ENCODE results near the gene CFAP97. TPM values are rescaled to one million over a fixed set of nuclear protein-coding genes. Genes with fewer than 3 reads are reported as not detected.

Gene CFAP97
- total RNA-seq, 6 experiments from 2014 or later, result 11.7 to 25.6 (median 20.5) TPM

GRCh38 chr4:185235119-185235842, 31.5 kb upstream of the CFAP97 start:
- Histone ChIP-seq H3K36me3 (no peaks in the 10 kb centered on the region), H3K27me3 (no peaks in the 10 kb centered on the region), H3K4me1 (peaks cover 0 to 7% (median 0%) of the 10 kb centered on the region in 4 donors), H3K4me3 (no peak overlapping the region), H3K9me3 (peaks cover 0 to 3% (median 0%) of the 10 kb centered on the region in 4 donors), H3K27ac (no peak overlapping the region)
- DNase-seq (no peak), ATAC-seq (no peak)
- intact Hi-C loops (cut with DNase I), result no loop called here
- TF ChIP-seq CTCF (IDR thresholded peaks at IDR 0.05), result no peak
- no peak for TF ChIP-seq POLR2A (IDR thresholded peaks at IDR 0.05)
- WGBS (ENCODE audit: insufficient coverage, low coverage, low lambda C conversion rate, missing lambda C conversion rate), result 75% methylated on average over 5 of the region's 7 CpGs

- TF ChIP-seq CTCF (IDR thresholded peaks at IDR 0.05), result no peak
- TF ChIP-seq POLR2A (IDR thresholded peaks at IDR 0.05), result no peak
- ATAC-seq, result peak in 1 of 4 donors; percentile 27
These were observed 28.6 kb upstream of the CFAP97 start for GRCh38 chr4:185232370-185232769.

GRCh38 chr4:185229021-185229818, 25.4 kb upstream of the CFAP97 start:
- intact Hi-C loops (cut with DNase I), result no loop called here
- H3K36me3 ChIP-seq, result no peaks in the 10 kb centered on the region
- peaks cover 0 to 9% (median 0%) of the 10 kb centered on the region in 4 donors for H3K4me1 ChIP-seq
- H3K27me3 ChIP-seq, result no peaks in the 10 kb centered on the region
- WGBS (ENCODE audit: insufficient coverage, low coverage, low lambda C conversion rate, missing lambda C conversion rate), result 86% methylated on average over 14 of the region's 19 CpGs
- ATAC-seq (no peak), DNase-seq (no peak)
- H3K4me3 ChIP-seq, result no peak overlapping the region
- H3K27ac ChIP-seq, result no peak overlapping the region
- H3K9me3 ChIP-seq, result no peaks in the 10 kb centered on the region
- TF ChIP-seq CTCF (IDR thresholded peaks at IDR 0.05), result no peak
- TF ChIP-seq POLR2A (IDR thresholded peaks at IDR 0.05), result no peak

More at GRCh38 chr4:185232370-185232769, 28.6 kb upstream of the CFAP97 start:
- intact Hi-C loops (cut with DNase I), result no loop called here
- Histone ChIP-seq H3K4me1 (peaks cover 0 to 8% (median 0%) of the 10 kb centered on the region in 4 donors), H3K27ac (no peak overlapping the region), H3K27me3 (no peaks in the 10 kb centered on the region), H3K4me3 (no peak overlapping the region), H3K9me3 (no peaks in the 10 kb centered on the region), H3K36me3 (no peaks in the 10 kb centered on the region)
- peak in 1 of 3 donors; percentile 46 for DNase-seq
- WGBS (ENCODE audit: insufficient coverage, low coverage, low lambda C conversion rate, missing lambda C conversion rate), result 86% methylated on average over 6 of the region's 6 CpGs

GRCh38 chr4:185227713-185228278, 24.0 kb upstream of the CFAP97 start:
- intact Hi-C loops (cut with DNase I), result no loop called here
- 83% methylated on average over 9 of the region's 9 CpGs for WGBS (ENCODE audit: insufficient coverage, low coverage, low lambda C conversion rate, missing lambda C conversion rate)
- Histone ChIP-seq H3K4me1 (peaks cover 0 to 9% (median 0%) of the 10 kb centered on the region in 4 donors), H3K27ac (no peak overlapping the region), H3K9me3 (no peaks in the 10 kb centered on the region), H3K36me3 (no peaks in the 10 kb centered on the region), H3K27me3 (no peaks in the 10 kb centered on the region), H3K4me3 (no peak overlapping the region)
- no peak for DNase-seq
- TF ChIP-seq POLR2A (IDR thresholded peaks at IDR 0.05), result no peak
- no peak for TF ChIP-seq CTCF (IDR thresholded peaks at IDR 0.05)
- ATAC-seq, result no peak
